K562 (cell line): Measurements from ENCODE around the gene PAQR8. TPM values are rescaled to one million over a fixed set of nuclear protein-coding genes. Genes with fewer than 3 reads are reported as not detected.

Experiments
- ATAC-seq: fragments of 200-7000 bp; cut with Tn5 transposase; 3 replicates; pipeline ENCODE4 v1.9.1; 2020; ENCODE audit warnings: moderate library complexity
- BruUV-seq: library from RNA; stranded (reverse); fragments of 400-500 nt; replicated peaks from 2 replicates; lab custom pipeline; 2021; lab: Mats Ljungman, UMichigan
- CTCF ChIA-PET: fragments of 300-600 bp; formaldehyde crosslinking; extraction: SDS; loops from one replicate; lab custom pipeline; 2021; ENCODE audit warnings: low intra/inter-chr PET ratio; lab: Yijun Ruan, JAX
- POLR2A ChIA-PET: fragments of 300-600, 350-650 bp; sonication (Branson Sonifier 250); formaldehyde crosslinking; extraction: SDS; loops from one replicate; lab custom pipeline; 2021; ENCODE audit warnings: antibody characterized with exemption, inconsistent platforms; lab: Yijun Ruan, JAX
- DNase-seq, 4 experiments: peaks; one replicate each; pipeline versions ENCODE4 v3.0.0 to v3.0.0-alpha.2; 2011 to 2018; ENCODE audit warnings: low spot score in 3 of 4, mixed read lengths in 3 of 4; ENCODE audit errors: extremely low read depth in 1 of 4
- FAIRE-seq: peaks from 2 replicates; lab custom pipeline; 2011; peaks lifted over from hg19 to GRCh38; lab: Jason Lieb, UNC
- H2AFZ ChIP-seq: 2 replicates; pipeline ENCODE4 v1.6.0; 2011; ENCODE audit warnings: low read depth, low read length, control low read depth, inconsistent platforms
- H3K27ac ChIP-seq: fragments of 200-600 bp; 3 replicates; pipeline ENCODE4 v1.8.0; 2011; ENCODE audit warnings: low read depth, mild to moderate bottlenecking, control low read depth, inconsistent platforms, low read length, moderate library complexity, mixed read lengths; ENCODE audit errors: extremely low read depth
- H3K27me3 ChIP-seq, 2 experiments: fragments of 300-600 bp in 1 of 2; 2 replicates in 1 of 2; 3 replicates in 1 of 2; pipeline versions ENCODE4 v1.6.0 to v1.8.0; 2011; ENCODE audit warnings: inconsistent platforms in 2 of 2, low read length in 2 of 2, mild to moderate bottlenecking in 1 of 2, mixed read lengths in 1 of 2, moderate library complexity in 1 of 2; ENCODE audit not compliant: control insufficient read depth in 2 of 2, insufficient read depth in 2 of 2
- H3K36me3 ChIP-seq: fragments of 300-600 bp; 3 replicates; pipeline ENCODE4 v1.8.0; 2011; ENCODE audit warnings: mild to moderate bottlenecking, low read length, inconsistent platforms; ENCODE audit not compliant: control insufficient read depth, insufficient read depth
- H3K4me1 ChIP-seq, 2 experiments: fragments of 200-600 bp in 1 of 2; replicated peaks in 1 of 2; 2 replicates in 1 of 2; 3 replicates in 1 of 2; pipeline versions ENCODE4 v1.5.1 to v1.8.0; 2011; ENCODE audit warnings: inconsistent platforms in 2 of 2, low read length in 2 of 2, mild to moderate bottlenecking in 1 of 2, mixed read lengths in 1 of 2, moderate library complexity in 1 of 2; ENCODE audit not compliant: control insufficient read depth in 2 of 2, insufficient read depth in 2 of 2
- H3K4me2 ChIP-seq: 2 replicates; pipeline ENCODE4 v1.6.1; 2011; ENCODE audit warnings: low read length, control low read depth, inconsistent platforms, mixed read lengths; ENCODE audit not compliant: insufficient read depth
- H3K4me3 ChIP-seq: fragments of 200-600 bp; sonication (generic), shearing (Covaris generic); 2 replicates; pipeline ENCODE4 v1.5.1; 2016; ENCODE audit warnings: control low read depth, inconsistent platforms
- H3K79me2 ChIP-seq: fragments of 200-600 bp; 3 replicates; pipeline ENCODE4 v1.8.0; 2011; ENCODE audit warnings: low read length, inconsistent platforms; ENCODE audit not compliant: control insufficient read depth, insufficient read depth
- H3K9ac ChIP-seq, 2 experiments: 2 replicates each; pipeline versions ENCODE4 v1.6.0 to v1.6.1; 2011; ENCODE audit warnings: low read depth in 2 of 2, low read length in 2 of 2, control low read depth in 1 of 2, inconsistent platforms in 1 of 2, mild to moderate bottlenecking in 1 of 2, mixed read lengths in 1 of 2; ENCODE audit not compliant: insufficient read depth in 1 of 2
- H3K9me1 ChIP-seq: one replicate; pipeline ENCODE4 v1.6.0; 2011; ENCODE audit warnings: inconsistent platforms, mild to moderate bottlenecking, low read length, moderate library complexity; ENCODE audit not compliant: control insufficient read depth, insufficient read depth
- H3K9me3 ChIP-seq: replicated peaks from 2 replicates; pipeline ENCODE4 v1.5.1; 2011; ENCODE audit warnings: low read depth, low read length, inconsistent platforms; ENCODE audit not compliant: control insufficient read depth, insufficient read depth
- H4K20me1 ChIP-seq: replicated peaks from 2 replicates; pipeline ENCODE4 v1.6.1; 2011; ENCODE audit warnings: low read length, inconsistent platforms, mixed read lengths; ENCODE audit not compliant: control insufficient read depth, insufficient read depth
- FOSL1 ChIP-seq: fragments of 200-800 bp; sonication (Bioruptor generic); conservative IDR thresholded peaks from 2 replicates; pipeline ENCODE4 v1.6.1; 2016; ENCODE audit warnings: missing genetic modification characterization, missing compliant biosample characterization
- GABPB2 ChIP-seq: fragments of 250-450 bp; sonication (Bioruptor Pico); conservative IDR thresholded peaks from 2 replicates; pipeline ENCODE4 v1.5.1; 2021; ENCODE audit warnings: mild to moderate bottlenecking
- L3MBTL2 ChIP-seq: fragments of 450-650 bp; IDR thresholded peaks from 2 replicates; pipeline ENCODE4 v1.6.1; 2016; ENCODE audit warnings: mild to moderate bottlenecking, moderate library complexity
- MEIS2 ChIP-seq: fragments of 450-650 bp; IDR thresholded peaks from 2 replicates; pipeline ENCODE4 v1.6.1; 2014; ENCODE audit warnings: mild to moderate bottlenecking; ENCODE audit not compliant: partially characterized antibody
- SMARCA4 ChIP-seq: fragments of 450-650 bp; IDR thresholded peaks from 2 replicates; pipeline ENCODE4 v1.6.1; 2016
- TFAM ChIP-seq: fragments of 250-450 bp; sonication (Bioruptor Pico); conservative IDR thresholded peaks from 2 replicates; pipeline ENCODE4 v1.5.0; 2021; ENCODE audit warnings: mild to moderate bottlenecking, moderate library complexity
- YY1 ChIP-seq, 3 experiments: IDR thresholded peaks; 2 replicates each; pipeline ENCODE4 v1.6.1; 2011; ENCODE audit warnings: low read length in 2 of 3, mild to moderate bottlenecking in 2 of 3, moderate library complexity in 2 of 3, borderline replicate concordance in 1 of 3, control low read depth in 1 of 3, low read depth in 1 of 3; ENCODE audit not compliant: insufficient read depth in 3 of 3, insufficient replicate concordance in 2 of 3, control insufficient read depth in 1 of 3, insufficient read length in 1 of 3; ENCODE audit errors: extremely low read depth in 1 of 3
- whole genome bisulfite sequencing: fragments of 100-300 bp; shearing (Covaris generic); methylation state at CpG from one replicate; pipeline ENCODE4 v1.1.6; 2016; ENCODE audit warnings: low coverage, mixed read lengths; ENCODE audit not compliant: insufficient coverage; ENCODE audit errors: missing lambda C conversion rate; 5-methylcytosine and 5-hydroxymethylcytosine counted together
- in situ Hi-C: fragments of 300-500 bp; cut with MboI; formaldehyde crosslinking; loops from 4 replicates; pipeline ENCODE4 v1.15.0; 2018; ENCODE audit warnings: inconsistent platforms, mixed read lengths
- intact Hi-C: fragments of 100-400 bp; cut with micrococcal nuclease; formaldehyde crosslinking; loops from 2 replicates; pipeline ENCODE4 v1.14.2; 2022
- polyA plus RNA-seq, 8 experiments: library from polyadenylated mRNA; depleted of rRNA in 4 of 8; stranded (reverse) in 5 of 8; unstranded in 3 of 8; fragments of >200 nt; fragmentation: Nextera tagmentation in 2 of 8; fragmentation: Illumina TruSeq in 1 of 8; extraction: Ambion mirVana in 2 of 8; extraction: Trizol in 1 of 8; gene quantifications; 2 replicates each; pipeline versions ENCODE4 v1.2.1 to v1.2.3, GENCODE V29; 2011 to 2014; ENCODE audit warnings: inconsistent platforms in 1 of 8, missing spikeins in 1 of 8
- total RNA-seq, 7 experiments: library from RNA; depleted of rRNA in 6 of 7; stranded (reverse); fragments of >200 nt in 6 of 7; fragmentation: Illumina TruSeq in 2 of 7; extraction: Trizol in 2 of 7; gene quantifications; 2 replicates each; pipeline versions ENCODE4 v1.2.1 to v1.2.3, GENCODE V29; 2011 to 2021; ENCODE audit warnings: low replicate concordance in 1 of 7
- TF ChIP-seq, protein P1 (sequence below): fragments of 250-450 bp; sonication (Bioruptor Pico); IDR thresholded peaks from 2 replicates; pipeline ENCODE4 v1.5.0; 2021
- TF ChIP-seq, protein P2 (sequence below): fragments of 450-650 bp; IDR thresholded peaks from 2 replicates; pipeline ENCODE4 v1.6.1; 2016

PAQR8 gene
- total and polyA plus RNA-seq, 9 of the 15 experiments (the other 6 are each of a cell fraction or from before 2014, with no cell fraction given), result 1.4 to 10.2 (median 3.5) TPM

GRCh38 chr6:52337633-52338290 is 24.2 kb upstream of the PAQR8 start:
- no peaks in the 10 kb centered on the region for H4K20me1 ChIP-seq
- H3K36me3 ChIP-seq, result no peaks in the 10 kb centered on the region
- H3K27ac ChIP-seq, result peak overlapping the region; percentile 53; the same call in 2 of the 3 replicates
- H2AFZ ChIP-seq, result peak overlapping the region; percentile 90
- in situ Hi-C loops (no loop called here), intact Hi-C loops (no loop called here)
- no peak overlapping the region for H3K9ac ChIP-seq
- H3K4me3 ChIP-seq, result no peak overlapping the region
- no TSS peak for BruUV-seq
- ATAC-seq (peak; percentile 11; the same call in 1 of the 3 replicates), DNase-seq (peak in 1 of 4 experiments; percentile 20), FAIRE-seq (no peak)
- CTCF ChIA-PET, result no interaction called here
- WGBS, result 19% methylated on average over 5 of the region's 5 CpGs
- TF ChIP-seq, protein P1, sequence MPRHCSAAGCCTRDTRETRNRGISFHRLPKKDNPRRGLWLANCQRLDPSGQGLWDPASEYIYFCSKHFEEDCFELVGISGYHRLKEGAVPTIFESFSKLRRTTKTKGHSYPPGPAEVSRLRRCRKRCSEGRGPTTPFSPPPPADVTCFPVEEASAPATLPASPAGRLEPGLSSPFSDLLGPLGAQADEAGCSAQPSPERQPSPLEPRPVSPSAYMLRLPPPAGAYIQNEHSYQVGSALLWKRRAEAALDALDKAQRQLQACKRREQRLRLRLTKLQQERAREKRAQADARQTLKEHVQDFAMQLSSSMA (CRISPR knock-in tag), result no peak
- TF ChIP-seq FOSL1 (peak; percentile 56), L3MBTL2 (peak; percentile 51; the same call in 1 of the 2 replicates), SMARCA4 (0 out of 2 replicates have a peak, but pooled peaks have one; percentile 19), MEIS2 (peak; percentile 59), TFAM (CRISPR knock-in tag) (no peak), GABPB2 (no peak), YY1 (IDR thresholded peaks at IDR 0.05; ENCODE audit: borderline replicate concordance in 1 of 3, control insufficient read depth in 1 of 3, extremely low read depth in 1 of 3, insufficient read depth in 3 of 3, insufficient read length in 1 of 3, insufficient replicate concordance in 2 of 3, low read depth in 1 of 3, low read length in 2 of 3) (peak in 1 of 3 experiments; percentile 12)
- TF ChIP-seq, protein P2, sequence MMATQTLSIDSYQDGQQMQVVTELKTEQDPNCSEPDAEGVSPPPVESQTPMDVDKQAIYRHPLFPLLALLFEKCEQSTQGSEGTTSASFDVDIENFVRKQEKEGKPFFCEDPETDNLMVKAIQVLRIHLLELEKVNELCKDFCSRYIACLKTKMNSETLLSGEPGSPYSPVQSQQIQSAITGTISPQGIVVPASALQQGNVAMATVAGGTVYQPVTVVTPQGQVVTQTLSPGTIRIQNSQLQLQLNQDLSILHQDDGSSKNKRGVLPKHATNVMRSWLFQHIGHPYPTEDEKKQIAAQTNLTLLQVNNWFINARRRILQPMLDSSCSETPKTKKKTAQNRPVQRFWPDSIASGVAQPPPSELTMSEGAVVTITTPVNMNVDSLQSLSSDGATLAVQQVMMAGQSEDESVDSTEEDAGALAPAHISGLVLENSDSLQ, result peak; percentile 13; the same call in 1 of the 2 replicates
- peak overlapping the region; percentile 16; the same call in 1 of the 2 replicates for H3K4me2 ChIP-seq
- H3K79me2 ChIP-seq, result no peaks in the 10 kb centered on the region
- H3K27me3 ChIP-seq, result no peaks in the 10 kb centered on the region
- H3K9me3 ChIP-seq, result no peaks in the 10 kb centered on the region
- peaks cover 3% of the 10 kb centered on the region for H3K9me1 ChIP-seq
- peaks cover 6 to 42% of the 10 kb centered on the region in 2 experiments; a peak in 4 of 5 replicates for H3K4me1 ChIP-seq
- POLR2A ChIA-PET, result interaction anchor here (0.9 to 1.6 kb wide), 3 partner anchors 10 to 16 kb away, joined by 4 read pairs; no protein-coding TSS in a partner anchor
